ENCODE results near the gene NTM. TPM values are rescaled to one million over a fixed set of nuclear protein-coding genes. Genes with fewer than 3 reads are reported as not detected.

NTM gene
- total RNA-seq, 1 experiment from 2014 or later, result not detected

- no peak overlapping the region for H3K27ac ChIP-seq (ENCODE audit: low read depth, low read length)
- no peak for ATAC-seq
- TF ChIP-seq SRF (IDR thresholded peaks at IDR 0.05; ENCODE audit: low read depth) (no peak), POLR2A (IDR thresholded peaks at IDR 0.05; ENCODE audit: borderline replicate concordance, extremely low read depth, insufficient read depth, insufficient read length) (no peak), CTCF (IDR thresholded peaks at IDR 0.05 in 2 of 3, conservative IDR thresholded peaks at IDR 0.05 in 1 of 3; ENCODE audit: borderline replicate concordance in 1 of 3, insufficient read depth in 1 of 3, low read depth in 2 of 3, low read length in 2 of 3) (no peak), SP1 (IDR thresholded peaks at IDR 0.05; ENCODE audit: low read depth) (no peak), EGR1 (IDR thresholded peaks at IDR 0.05; ENCODE audit: low read depth) (no peak), ZFX (IDR thresholded peaks at IDR 0.05) (no peak), ELF1 (IDR thresholded peaks at IDR 0.05; ENCODE audit: borderline replicate concordance, low read depth) (no peak), SIN3A (IDR thresholded peaks at IDR 0.05; ENCODE audit: low read depth) (no peak), REST (IDR thresholded peaks at IDR 0.05; ENCODE audit: low read depth) (no peak), MAX (IDR thresholded peaks at IDR 0.05) (no peak), YY1 (IDR thresholded peaks at IDR 0.05; ENCODE audit: extremely low read depth, insufficient replicate concordance, low read depth, low read length) (no peak), ZBTB33 (IDR thresholded peaks at IDR 0.05; ENCODE audit: extremely low read depth, insufficient replicate concordance, low read length) (no peak), POLR2AphosphoS5 (IDR thresholded peaks at IDR 0.05; ENCODE audit: low read depth, low read length) (no peak), CBX3 (IDR thresholded peaks at IDR 0.05; ENCODE audit: low read depth) (no peak), EZH2phosphoT487 (IDR thresholded peaks at IDR 0.05; ENCODE audit: borderline replicate concordance) (no peak)
- H3K36me3 ChIP-seq (ENCODE audit: control insufficient read depth in 1 of 2, insufficient read depth in 2 of 2, low read length in 2 of 2), result no peaks in the 10 kb centered on the region
- no peaks in the 10 kb centered on the region for H3K4me1 ChIP-seq (ENCODE audit: control insufficient read depth in 1 of 2, insufficient read depth in 2 of 2, low read length in 2 of 2)
- H3K9ac ChIP-seq (ENCODE audit: low read length), result no peak overlapping the region
- ChIA-PET CTCF (no interaction called here), RAD21 (ENCODE audit: low non-redundant PET in 1 of 2, low total read pairs in 2 of 2, uncharacterized antibody in 2 of 2, unreplicated experiment in 2 of 2) (no interaction called here), POLR2A (no interaction called here)
- H3K9me2 ChIP-seq (ENCODE audit: insufficient read depth), result no peaks in the 10 kb centered on the region
- H4K20me1 ChIP-seq (ENCODE audit: insufficient read depth), result no peaks in the 10 kb centered on the region
- H3K9me3 ChIP-seq (ENCODE audit: control insufficient read depth in 1 of 2, insufficient read depth in 1 of 2, low read depth in 1 of 2, low read length in 2 of 2), result peaks cover 0 to 7% of the 10 kb centered on the region in 2 experiments; a peak in 2 of 4 replicates
- H2AFZ ChIP-seq (ENCODE audit: low read depth, low read length, poor library complexity, severe bottlenecking), result no peak overlapping the region
- no peaks in the 10 kb centered on the region for H3K79me2 ChIP-seq (ENCODE audit: insufficient read depth, low read length)
- intact Hi-C loops (cut with micrococcal nuclease), result no loop called here
- no peak overlapping the region for H3K4me3 ChIP-seq (replicated peaks in 1 of 2; ENCODE audit: low read depth in 1 of 2, low read length in 2 of 2)
- H3K4me2 ChIP-seq (ENCODE audit: low read length), result no peak overlapping the region
- no peaks in the 10 kb centered on the region for H3K27me3 ChIP-seq (ENCODE audit: insufficient read depth, low read length)
- no TSS peak for BruUV-seq (replicated peaks)
- DNase-seq (ENCODE audit: low read depth, low spot score), result no peak
Observed at GRCh38 chr11:131350872-131351271, 19.5 kb upstream of the NTM start.

All from HCT116 (cell line).